GM12872 (cell line): Measurements from ENCODE around the gene SLC26A3.

Source experiments
- TF ChIP-seq, protein P1 (sequence below): IDR thresholded peaks from 3 replicates; pipeline ENCODE4 v1.5.1; 2011; ENCODE audit warnings: low read depth, mild to moderate bottlenecking, low read length, moderate library complexity; ENCODE audit not compliant: insufficient read depth

SLC26A3 gene

GRCh38 chr7:107828540-107828939 is 25.5 kb upstream of the SLC26A3 start:
- TF ChIP-seq, protein P1, sequence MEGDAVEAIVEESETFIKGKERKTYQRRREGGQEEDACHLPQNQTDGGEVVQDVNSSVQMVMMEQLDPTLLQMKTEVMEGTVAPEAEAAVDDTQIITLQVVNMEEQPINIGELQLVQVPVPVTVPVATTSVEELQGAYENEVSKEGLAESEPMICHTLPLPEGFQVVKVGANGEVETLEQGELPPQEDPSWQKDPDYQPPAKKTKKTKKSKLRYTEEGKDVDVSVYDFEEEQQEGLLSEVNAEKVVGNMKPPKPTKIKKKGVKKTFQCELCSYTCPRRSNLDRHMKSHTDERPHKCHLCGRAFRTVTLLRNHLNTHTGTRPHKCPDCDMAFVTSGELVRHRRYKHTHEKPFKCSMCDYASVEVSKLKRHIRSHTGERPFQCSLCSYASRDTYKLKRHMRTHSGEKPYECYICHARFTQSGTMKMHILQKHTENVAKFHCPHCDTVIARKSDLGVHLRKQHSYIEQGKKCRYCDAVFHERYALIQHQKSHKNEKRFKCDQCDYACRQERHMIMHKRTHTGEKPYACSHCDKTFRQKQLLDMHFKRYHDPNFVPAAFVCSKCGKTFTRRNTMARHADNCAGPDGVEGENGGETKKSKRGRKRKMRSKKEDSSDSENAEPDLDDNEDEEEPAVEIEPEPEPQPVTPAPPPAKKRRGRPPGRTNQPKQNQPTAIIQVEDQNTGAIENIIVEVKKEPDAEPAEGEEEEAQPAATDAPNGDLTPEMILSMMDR = no peak

DNA sequence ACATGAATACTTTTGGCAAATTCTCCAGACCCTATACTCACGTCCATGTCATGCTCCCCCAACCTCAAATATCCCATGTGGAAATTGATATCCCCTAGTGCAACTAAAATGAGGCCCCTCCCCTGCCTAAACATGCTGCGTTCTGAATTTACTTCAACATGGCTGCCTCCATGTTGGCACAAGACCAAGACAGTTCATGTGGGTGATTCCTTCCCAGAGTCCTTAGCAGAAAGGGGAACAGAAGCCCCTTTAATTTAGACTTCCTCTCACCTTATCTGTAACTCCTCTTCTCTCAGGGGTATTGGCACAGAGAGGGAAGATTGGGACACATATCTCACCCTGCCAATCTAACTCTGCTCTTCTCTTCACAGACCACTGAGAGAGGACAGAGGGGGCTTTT is 24.5 kb upstream of the SLC26A3 start:
- TF ChIP-seq, protein P1 = no peak

- TF ChIP-seq, protein P1 = no peak
Measured at GRCh38 chr7:107826451-107826850, 23.4 kb upstream of the SLC26A3 start.

- TF ChIP-seq, protein P1 = no peak
Measured at GRCh38 chr7:107824858-107825257, 21.8 kb upstream of the SLC26A3 start.

DNA sequence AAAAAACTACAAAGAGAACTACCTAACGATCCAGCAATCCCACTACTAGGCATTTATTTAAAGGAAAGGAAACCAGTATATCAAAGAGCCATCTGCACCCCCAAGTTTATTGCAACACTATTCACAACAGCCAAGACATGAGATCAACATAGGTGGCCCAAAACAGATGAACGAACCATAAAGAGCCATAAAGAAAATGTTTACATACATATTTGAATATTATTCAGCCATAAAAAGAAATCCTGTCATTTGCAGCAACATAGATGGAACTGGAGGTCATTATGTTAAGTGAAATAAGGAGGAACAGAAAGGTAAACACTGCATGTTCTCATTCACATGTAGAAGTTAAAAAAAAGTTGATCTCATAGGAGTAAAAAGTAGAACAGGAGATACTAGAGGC is 15.6 kb upstream of the SLC26A3 start:
- TF ChIP-seq, protein P1 = no peak

DNA sequence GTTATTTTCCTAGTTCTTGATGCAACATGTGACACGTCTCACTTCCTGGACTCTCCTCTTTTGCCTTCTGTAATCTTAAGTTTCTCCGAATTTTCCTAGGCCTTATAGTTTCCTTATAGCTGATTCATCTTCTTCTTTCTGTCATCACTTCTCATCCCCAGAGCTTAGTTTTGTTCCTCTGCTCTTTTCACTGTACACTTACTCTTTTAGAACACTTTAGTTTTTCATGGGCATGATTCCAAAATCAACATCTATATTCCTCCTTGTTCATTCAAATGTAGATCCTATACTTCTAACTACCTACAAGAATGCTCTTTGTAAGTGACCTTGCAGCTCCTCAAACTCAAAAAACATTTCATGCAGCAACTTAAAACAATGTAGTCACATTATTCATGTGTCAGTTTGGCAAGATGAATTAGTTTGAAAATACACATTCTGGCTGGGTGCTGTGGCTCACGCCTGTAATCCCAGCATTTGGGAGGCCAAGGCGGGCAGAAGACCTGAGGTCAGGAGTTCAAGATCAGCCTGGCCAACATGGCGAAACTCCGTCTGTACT is 13.1 kb upstream of the SLC26A3 start:
- TF ChIP-seq, protein P1 = no peak

DNA sequence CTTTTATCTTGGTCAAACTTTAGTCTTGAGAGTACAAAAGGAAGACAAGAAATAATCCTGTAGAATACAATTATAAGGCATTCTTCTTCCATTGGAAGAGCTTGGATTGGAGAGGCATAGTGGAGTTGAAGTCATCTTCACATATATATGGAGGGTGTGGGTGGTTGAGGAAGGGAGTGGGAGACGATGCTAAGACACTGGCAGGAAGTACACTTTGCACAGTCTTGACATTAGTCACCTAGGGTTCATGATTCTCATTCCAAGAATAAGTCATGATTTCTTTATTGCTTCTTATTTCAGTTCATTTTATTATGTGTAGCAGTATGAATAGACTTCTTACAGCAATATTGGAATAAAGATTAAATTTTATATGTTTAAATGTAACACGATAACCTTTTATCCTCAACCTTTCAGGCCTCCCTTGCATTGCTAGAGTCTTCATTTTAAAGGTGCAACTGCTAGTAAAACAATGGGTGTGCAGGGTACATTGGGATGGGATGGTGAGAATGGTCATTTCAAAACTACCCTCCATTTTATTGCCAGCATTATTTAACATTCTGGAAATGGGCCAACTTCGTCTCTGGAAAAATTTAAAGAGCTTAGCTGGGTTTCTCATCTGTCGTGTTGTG is 12.3 kb upstream of the SLC26A3 start:
- TF ChIP-seq, protein P1 = no peak
